Neural progenitor cell (in vitro differentiated cells): Measurements from ENCODE around the gene IL15.

Experiments
- CTCF ChIP-seq: fragments of 200-600 bp; sonication (generic); IDR thresholded peaks from 2 replicates; pipeline ENCODE4 v1.5.1; 2017; ENCODE audit warnings: antibody characterized with exemption, mild to moderate bottlenecking
- EZH2 ChIP-seq: fragments of 200-600 bp; sonication (generic); IDR thresholded peaks from 2 replicates; pipeline ENCODE4 v1.6.1; 2017; ENCODE audit warnings: antibody characterized with exemption, mild to moderate bottlenecking, moderate library complexity
- EZH2phosphoT487 ChIP-seq: fragments of 200-600 bp; sonication (generic); IDR thresholded peaks from 2 replicates; pipeline ENCODE4 v1.6.1; 2017; ENCODE audit warnings: antibody characterized with exemption

- TF ChIP-seq CTCF (no peak), EZH2phosphoT487 (no peak), EZH2 (no peak)
Measured at GRCh38 chr4:141692081-141692480, 55.7 kb downstream of the IL15 start.
